HG02759 (cell line): ENCODE results near the gene TRAIP.
A peak's percentile ranks its signal among the peaks of the same experiment; 100 is the strongest.
"Not testable (repeated sequence)": the region's sequence is repeated elsewhere in the genome, so short reads cannot be mapped to it uniquely, and the experiment has no call there.

Experiments
- ATAC-seq: cut with Tn5 transposase; IDR thresholded peaks from one replicate; pipeline ENCODE4 v1.9.1; 2021; ENCODE audit warnings: mild to moderate bottlenecking, moderate library complexity; ENCODE audit not compliant: unreplicated experiment

Gene TRAIP

GRCh38 chr3:49792371-49793150, 63.8 kb downstream of the TRAIP start:
- no peak for ATAC-seq

DNA sequence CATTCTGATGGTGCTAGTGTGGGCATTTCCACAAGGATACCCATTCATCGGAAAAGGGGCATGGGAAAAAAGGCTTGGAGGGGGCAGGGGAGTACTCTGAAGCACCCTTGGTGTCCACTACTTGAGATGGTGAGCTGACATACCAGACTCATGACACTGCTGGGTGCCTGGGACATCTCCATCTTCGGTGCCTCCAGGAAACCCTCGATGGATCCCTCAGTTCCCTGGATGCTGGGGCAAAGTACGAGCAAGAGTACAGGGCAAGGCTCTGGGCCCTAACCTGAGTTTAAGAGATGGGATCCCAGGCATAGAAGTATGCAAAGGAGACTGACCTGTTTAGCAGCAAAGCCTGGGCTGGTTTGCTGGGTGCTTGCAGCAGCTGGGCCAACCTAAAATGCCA, 64.8 kb downstream of the TRAIP start:
- ATAC-seq = no peak

DNA sequence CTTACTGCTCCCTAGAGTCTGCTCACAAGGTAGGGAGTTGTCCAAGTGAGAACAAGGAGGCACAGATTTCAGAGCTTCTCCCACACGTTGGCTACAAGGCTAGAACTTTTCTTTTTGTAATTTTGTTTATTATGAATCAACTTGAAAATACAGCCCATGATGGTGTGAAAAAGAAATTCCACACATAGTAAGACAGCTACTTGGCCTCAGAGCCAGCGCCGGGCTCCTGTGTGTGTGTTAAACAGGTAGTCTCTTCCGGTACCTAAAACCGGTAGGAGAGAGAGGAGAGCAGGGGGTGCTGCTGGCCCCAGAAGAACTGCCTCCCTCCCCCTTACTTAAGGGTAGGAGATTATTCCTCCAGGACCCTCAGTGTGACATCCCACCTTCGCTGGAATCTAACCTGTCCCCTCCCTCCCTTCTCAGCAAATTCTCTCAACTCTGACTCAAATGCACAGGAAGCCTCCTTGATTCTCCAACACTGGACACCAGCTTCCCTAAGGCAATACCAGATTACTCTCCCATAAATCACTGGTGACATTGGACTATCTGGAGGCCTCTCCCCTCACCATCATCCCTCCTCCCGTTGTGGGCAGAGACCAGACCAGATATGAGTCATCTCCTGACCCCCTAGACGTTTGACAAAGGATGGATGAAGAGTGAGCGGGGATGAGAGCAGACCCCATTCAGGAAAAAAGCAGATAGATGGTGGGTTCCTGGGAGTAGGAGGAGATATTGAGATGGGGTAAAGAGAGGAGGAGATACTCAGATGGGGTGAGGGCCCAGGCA, 65.5 kb downstream of the TRAIP start:
- no peak for ATAC-seq

DNA sequence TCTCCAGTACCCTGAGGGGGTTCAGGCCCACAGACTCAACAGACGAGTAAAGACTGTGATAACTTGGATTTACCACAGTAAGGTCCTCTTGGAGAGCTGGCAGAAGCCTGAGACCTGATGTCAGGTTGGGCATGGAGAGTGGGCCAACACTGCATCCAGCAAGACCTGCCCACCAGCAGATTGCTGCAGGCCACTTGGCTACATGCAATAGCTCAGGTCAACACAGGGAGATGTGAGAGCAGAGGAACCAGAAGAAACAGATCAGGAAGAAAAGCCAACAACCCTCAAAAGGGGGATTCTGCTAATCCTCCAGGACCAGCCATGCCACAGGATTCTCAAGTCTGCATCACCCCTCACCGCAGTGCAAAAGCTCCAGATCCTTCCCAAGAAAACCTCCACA, 68.3 kb downstream of the TRAIP start:
- ATAC-seq = no peak

- no peak for ATAC-seq
Observed at GRCh38 chr3:49787536-49787935, 68.8 kb downstream of the TRAIP start.

DNA sequence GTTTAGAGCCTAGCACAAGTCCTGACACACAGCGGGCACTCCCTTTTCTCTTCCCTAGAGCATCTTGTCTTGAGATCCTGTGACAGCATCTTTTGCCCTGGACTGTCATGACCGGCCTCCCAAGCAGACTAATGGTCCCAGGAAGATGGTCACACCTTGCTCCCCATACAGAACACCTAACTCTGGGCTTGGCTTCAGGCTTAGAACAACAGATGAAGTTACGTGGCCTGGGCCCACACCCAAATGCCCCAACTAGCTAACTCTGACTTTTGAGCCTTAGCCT, 69.2 kb downstream of the TRAIP start:
- no peak for ATAC-seq

- ATAC-seq = peak; percentile 99
Observed at GRCh38 chr3:49786357-49787181, 69.8 kb downstream of the TRAIP start, which contains the start of gene IP6K1. Gene IP6K1 (minus strand): TSS chr3:49786542. CDS start chr3:49748040, 38,502 bp downstream.

GRCh38 chr3:49785565-49786356, 70.6 kb downstream of the TRAIP start:
- ATAC-seq = peak; percentile 55

DNA sequence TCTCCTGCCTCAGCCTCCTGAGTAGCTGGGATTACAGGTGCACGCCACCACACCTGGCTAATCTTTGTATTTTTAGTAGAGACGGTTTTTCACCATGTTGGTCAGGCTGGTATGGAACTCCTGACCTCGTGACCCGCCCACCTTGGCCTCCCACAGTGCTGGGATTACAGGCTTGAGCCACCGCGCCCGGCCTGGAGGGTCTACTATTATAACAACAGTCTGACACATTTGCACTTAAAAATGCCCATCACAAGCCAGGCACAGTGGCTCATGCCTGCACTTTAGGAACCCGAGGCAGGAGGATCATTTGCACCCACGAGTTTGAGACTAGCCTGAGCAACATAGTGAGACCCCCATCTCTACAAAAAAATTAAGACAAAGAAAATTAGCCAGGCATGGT, 74.1 kb downstream of the TRAIP start:
- ATAC-seq = not testable (repeated sequence)

GRCh38 chr3:49781415-49782199, 74.8 kb downstream of the TRAIP start:
- ATAC-seq = no peak

DNA sequence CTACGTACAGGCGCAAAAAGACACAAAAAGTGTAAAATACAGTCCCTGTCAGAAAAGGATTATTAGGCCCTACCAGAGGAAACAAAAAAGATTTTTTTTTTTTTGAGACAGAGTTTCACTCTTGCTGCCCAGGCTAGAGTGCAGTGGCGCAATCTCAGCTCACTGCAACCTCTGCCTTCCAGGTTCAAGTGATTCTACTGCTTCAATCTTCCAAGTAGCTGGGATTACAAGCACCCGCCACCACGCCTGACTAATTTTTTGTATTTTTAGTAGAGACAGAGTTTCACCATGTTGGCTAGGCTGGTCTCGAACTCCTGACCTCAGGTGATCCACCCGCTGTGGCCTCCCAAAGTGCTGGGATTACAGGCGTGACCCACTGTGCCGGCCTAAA, 75.4 kb downstream of the TRAIP start:
- ATAC-seq = not testable (repeated sequence)

- ATAC-seq = no peak
Observed at GRCh38 chr3:49780080-49780974, 76.0 kb downstream of the TRAIP start.

DNA sequence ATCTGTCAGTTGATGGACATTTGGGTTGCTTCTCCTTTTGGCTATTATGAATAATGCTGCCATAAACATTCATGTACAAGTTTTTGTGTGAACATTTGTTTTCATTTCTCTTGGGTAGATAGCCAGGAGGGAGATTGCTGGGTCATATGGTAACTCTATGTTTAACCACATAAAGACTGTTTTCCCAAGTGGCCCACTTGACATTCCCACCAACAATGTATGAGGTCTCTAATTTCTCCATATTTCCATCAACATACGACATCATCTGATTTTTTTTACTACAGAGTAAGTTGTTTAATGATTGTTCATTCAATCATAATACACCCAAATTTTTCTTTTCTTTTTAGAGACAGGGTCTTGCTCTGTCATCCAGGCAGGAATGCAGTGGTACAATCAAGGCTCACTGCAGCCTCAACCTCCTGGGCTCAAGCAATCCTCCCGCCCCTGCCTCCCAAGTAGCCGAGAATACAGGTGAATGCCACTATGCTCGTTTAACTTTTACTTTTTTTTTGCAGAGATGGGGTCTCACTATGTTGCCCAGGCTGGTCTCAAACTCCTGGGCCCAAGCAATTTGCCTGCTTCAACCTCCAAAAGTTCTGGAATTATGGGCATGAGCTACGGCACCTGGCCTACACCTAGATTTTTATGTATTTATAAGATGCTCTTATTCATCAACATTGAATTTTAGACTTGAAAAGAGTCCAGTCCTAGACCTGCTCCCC, 76.8 kb downstream of the TRAIP start:
- ATAC-seq = no peak
